H9 (cell line): Measurements from ENCODE around the gene STARD7. TPM values are rescaled to one million over a fixed set of nuclear protein-coding genes. Genes with fewer than 3 reads are reported as not detected.
A peak's percentile ranks its signal among the peaks of the same experiment; 100 is the strongest.

Experiments used
- DNase-seq: peaks from one replicate; pipeline ENCODE4 v3.0.0-alpha.2; 2017
- H2AFZ ChIP-seq: one replicate; pipeline ENCODE4 v1.6.1; 2013; ENCODE audit warnings: mild to moderate bottlenecking, low read length, control low read depth, moderate library complexity
- H2AK5ac ChIP-seq: 2 replicates; pipeline ENCODE4 v1.6.1; 2013; ENCODE audit warnings: low read length, control low read depth, mixed read lengths; ENCODE audit not compliant: insufficient read length
- H2BK120ac ChIP-seq: one replicate; pipeline ENCODE4 v1.6.1; 2013; ENCODE audit warnings: low read depth, mild to moderate bottlenecking, low read length, control low read depth, inconsistent platforms; ENCODE audit not compliant: poor library complexity, severe bottlenecking
- H2BK12ac ChIP-seq: 2 replicates; pipeline ENCODE4 v1.6.1; 2013; ENCODE audit warnings: low read length, control low read depth, mixed read lengths, low read depth; ENCODE audit not compliant: insufficient read length
- H2BK15ac ChIP-seq: 2 replicates; pipeline ENCODE4 v1.6.1; 2013; ENCODE audit warnings: low read depth, low read length, control low read depth
- H2BK20ac ChIP-seq: one replicate; pipeline ENCODE4 v1.6.1; 2013; ENCODE audit warnings: low read depth, mild to moderate bottlenecking, low read length, control low read depth, inconsistent platforms; ENCODE audit not compliant: poor library complexity, severe bottlenecking
- H2BK5ac ChIP-seq: 2 replicates; pipeline ENCODE4 v1.6.1; 2013; ENCODE audit warnings: low read length, control low read depth, mixed read lengths; ENCODE audit not compliant: insufficient read length
- H3K14ac ChIP-seq: 2 replicates; pipeline ENCODE4 v1.6.1; 2013; ENCODE audit warnings: low read length, control low read depth; ENCODE audit not compliant: insufficient read depth
- H3K18ac ChIP-seq: 2 replicates; pipeline ENCODE4 v1.6.1; 2013; ENCODE audit warnings: low read depth, mild to moderate bottlenecking, mixed read lengths, low read length, control low read depth; ENCODE audit not compliant: insufficient read length
- H3K23ac ChIP-seq: 2 replicates; pipeline ENCODE4 v1.6.1; 2013; ENCODE audit warnings: low read length, control low read depth, mixed read lengths, low read depth; ENCODE audit not compliant: insufficient read length
- H3K23me2 ChIP-seq: 2 replicates; pipeline ENCODE4 v1.6.1; 2013; ENCODE audit warnings: low read depth, mild to moderate bottlenecking, mixed read lengths, low read length, control low read depth; ENCODE audit not compliant: insufficient read length, poor library complexity, severe bottlenecking
- H3K27ac ChIP-seq: 2 replicates; pipeline ENCODE4 v1.5.1; 2013; ENCODE audit warnings: low read length, control low read depth, mixed read lengths, low read depth; ENCODE audit not compliant: insufficient read length
- H3K27me3 ChIP-seq: 2 replicates; pipeline ENCODE4 v1.6.1; 2013; ENCODE audit warnings: low read length, control low read depth, inconsistent platforms; ENCODE audit not compliant: insufficient read depth
- H3K4ac ChIP-seq: 2 replicates; pipeline ENCODE4 v1.6.1; 2013; ENCODE audit warnings: low read depth, mild to moderate bottlenecking, control low read depth, inconsistent platforms, low read length, moderate library complexity
- H3K4me1 ChIP-seq: 2 replicates; pipeline ENCODE4 v1.6.1; 2013; ENCODE audit warnings: low read length, control low read depth, inconsistent platforms; ENCODE audit not compliant: insufficient read depth
- H3K4me2 ChIP-seq: 2 replicates; pipeline ENCODE4 v1.6.1; 2013; ENCODE audit warnings: low read length, control low read depth, mixed read lengths; ENCODE audit not compliant: insufficient read length, insufficient read depth
- H3K56ac ChIP-seq: 2 replicates; pipeline ENCODE4 v1.6.1; 2013; ENCODE audit warnings: low read depth, mild to moderate bottlenecking, mixed read lengths, low read length, control low read depth; ENCODE audit not compliant: insufficient read length
- H3K79me1 ChIP-seq: 2 replicates; pipeline ENCODE4 v1.6.1; 2013; ENCODE audit warnings: low read depth, mild to moderate bottlenecking, moderate library complexity, low read length, control low read depth, inconsistent platforms; ENCODE audit not compliant: insufficient read depth, poor library complexity, severe bottlenecking
- H3K79me2 ChIP-seq: 2 replicates; pipeline ENCODE4 v1.6.1; 2013; ENCODE audit warnings: low read length, control low read depth, inconsistent platforms; ENCODE audit not compliant: insufficient read depth
- H3K9ac ChIP-seq: 2 replicates; pipeline ENCODE4 v1.6.1; 2013; ENCODE audit warnings: low read length, control low read depth, mixed read lengths; ENCODE audit not compliant: insufficient read length; ENCODE audit errors: extremely low read depth
- H3K9me3 ChIP-seq: one replicate; pipeline ENCODE4 v1.6.1; 2013; ENCODE audit warnings: low read depth, low read length, inconsistent platforms; ENCODE audit not compliant: control insufficient read depth
- H3T11ph ChIP-seq: one replicate; pipeline ENCODE4 v1.6.1; 2013; ENCODE audit warnings: mild to moderate bottlenecking, low read length, control low read depth, inconsistent platforms
- H4K20me1 ChIP-seq: one replicate; pipeline ENCODE4 v1.6.1; 2013; ENCODE audit not compliant: control insufficient read depth, insufficient read length, insufficient read depth
- H4K5ac ChIP-seq: 2 replicates; pipeline ENCODE4 v1.6.1; 2013; ENCODE audit warnings: low read depth, mild to moderate bottlenecking, mixed read lengths, low read length, control low read depth; ENCODE audit not compliant: insufficient read length
- H4K8ac ChIP-seq: replicated peaks from 2 replicates; pipeline ENCODE4 v1.6.1; 2013; ENCODE audit warnings: low read length, control low read depth, mixed read lengths, low read depth; ENCODE audit not compliant: insufficient read length
- H4K91ac ChIP-seq: 2 replicates; pipeline ENCODE4 v1.6.1; 2013; ENCODE audit warnings: low read depth, mild to moderate bottlenecking, moderate library complexity, mixed read lengths, low read length, control low read depth; ENCODE audit not compliant: insufficient read length
- H3K27ac Mint-ChIP-seq, 3 experiments: 2 replicates in 2 of 3; 3 replicates in 1 of 3; pipeline ENCODE4 v1.8.0; 2020 to 2021; ENCODE audit warnings: mixed read lengths in 3 of 3, mild to moderate bottlenecking in 1 of 3, moderate library complexity in 1 of 3
- H3K27me3 Mint-ChIP-seq: 2 replicates; pipeline ENCODE4 v1.8.0; 2021; ENCODE audit warnings: low read depth, mild to moderate bottlenecking, moderate library complexity, mixed read lengths
- H3K36me3 Mint-ChIP-seq, 3 experiments: 2 replicates in 2 of 3; 3 replicates in 1 of 3; pipeline ENCODE4 v1.8.0; 2020 to 2021; ENCODE audit warnings: low read depth in 3 of 3, mixed read lengths in 3 of 3; ENCODE audit not compliant: insufficient read depth in 1 of 3
- H3K4me1 Mint-ChIP-seq, 2 experiments: 2 replicates each; pipeline ENCODE4 v1.8.0; 2020; ENCODE audit warnings: mixed read lengths in 2 of 2
- H3K4me3 Mint-ChIP-seq, 2 experiments: 2 replicates in 1 of 2; 3 replicates in 1 of 2; pipeline ENCODE4 v1.8.0; 2020 to 2021; ENCODE audit warnings: mild to moderate bottlenecking in 2 of 2, mixed read lengths in 2 of 2, moderate library complexity in 1 of 2
- H3K9me3 Mint-ChIP-seq, 2 experiments: 2 replicates in 1 of 2; 3 replicates in 1 of 2; pipeline ENCODE4 v1.8.0; 2020; ENCODE audit warnings: mild to moderate bottlenecking in 2 of 2, mixed read lengths in 2 of 2, moderate library complexity in 1 of 2
- CTCF ChIP-seq: fragments of 200-600 bp; sonication (generic); conservative IDR thresholded peaks from 3 replicates; pipeline ENCODE4 v1.8.0; 2021; ENCODE audit warnings: antibody characterized with exemption, mild to moderate bottlenecking
- WGBS: extraction: QIAGEN DNeasy Blood & Tissue Kit; methylation state at CpG from one replicate; pipeline ENCODE4 v1.1.7; 2013; ENCODE audit warnings: missing lambda C conversion rate, low lambda C conversion rate, mixed read lengths; ENCODE audit not compliant: insufficient read length; ENCODE audit errors: extremely low coverage; 5-methylcytosine and 5-hydroxymethylcytosine counted together
- total RNA-seq: library from RNA; stranded (reverse); gene quantifications from 2 replicates; pipeline ENCODE4 v1.2.1, GENCODE V29; 2021

STARD7 gene
- total RNA-seq, 1 experiment from 2014 or later = 212 TPM

GRCh38 chr2:96157649-96158553, 50.7 kb downstream of the STARD7 start:
- Mint-ChIP-seq H3K36me3 (peaks cover 0 to 2% (median 0%) of the 10 kb centered on the region in 3 experiments; a peak in 2 of 7 replicates), H3K9me3 (no peaks in the 10 kb centered on the region), H3K27me3 (peaks cover 9% of the 10 kb centered on the region), H3K4me3 (no peak overlapping the region; a peak in 1 of 5 replicates), H3K27ac (no peak overlapping the region), H3K4me1 (peaks cover 16 to 20% of the 10 kb centered on the region in 2 experiments)
- no peaks in the 10 kb centered on the region for H3K79me1 ChIP-seq
- no peak overlapping the region for H2BK20ac ChIP-seq
- H3K18ac ChIP-seq = no peak overlapping the region
- TF ChIP-seq CTCF = no peak
- H3K4ac ChIP-seq = no peak overlapping the region
- no peaks in the 10 kb centered on the region for H3K9me3 ChIP-seq
- H2AFZ ChIP-seq = no peak overlapping the region
- no peak overlapping the region for H3K23ac ChIP-seq
- peak overlapping the region; percentile 34; the same call in 1 of the 2 replicates for H3K14ac ChIP-seq
- no peak overlapping the region for H3K4me2 ChIP-seq
- H2BK15ac ChIP-seq = no peak overlapping the region
- WGBS = no CpG with 5 or more reads among the region's 19 CpGs
- no peak for DNase-seq
- H3K9ac ChIP-seq = no peak overlapping the region
- H3K4me1 ChIP-seq = no peaks in the 10 kb centered on the region
- no peak overlapping the region for H3T11ph ChIP-seq
- no peaks in the 10 kb centered on the region for H3K23me2 ChIP-seq
- H2AK5ac ChIP-seq = no peak overlapping the region
- no peak overlapping the region for H2BK120ac ChIP-seq
- H4K20me1 ChIP-seq = no peaks in the 10 kb centered on the region
- H4K5ac ChIP-seq = no peak overlapping the region
- H2BK12ac ChIP-seq = no peak overlapping the region
- no peaks in the 10 kb centered on the region for H3K79me2 ChIP-seq
- H2BK5ac ChIP-seq = no peak overlapping the region
- H3K27me3 ChIP-seq = no peaks in the 10 kb centered on the region
- no peak overlapping the region for H3K56ac ChIP-seq
- H4K91ac ChIP-seq = no peak overlapping the region
- no peak overlapping the region for H3K27ac ChIP-seq
- no peak overlapping the region for H4K8ac ChIP-seq
